ENCODE data around the gene PCGF5. TPM values are rescaled to one million over a fixed set of nuclear protein-coding genes. Genes with fewer than 3 reads are reported as not detected.

Gene PCGF5
- total RNA-seq, 1 donor from 2014 or later, result 135 TPM

DNA sequence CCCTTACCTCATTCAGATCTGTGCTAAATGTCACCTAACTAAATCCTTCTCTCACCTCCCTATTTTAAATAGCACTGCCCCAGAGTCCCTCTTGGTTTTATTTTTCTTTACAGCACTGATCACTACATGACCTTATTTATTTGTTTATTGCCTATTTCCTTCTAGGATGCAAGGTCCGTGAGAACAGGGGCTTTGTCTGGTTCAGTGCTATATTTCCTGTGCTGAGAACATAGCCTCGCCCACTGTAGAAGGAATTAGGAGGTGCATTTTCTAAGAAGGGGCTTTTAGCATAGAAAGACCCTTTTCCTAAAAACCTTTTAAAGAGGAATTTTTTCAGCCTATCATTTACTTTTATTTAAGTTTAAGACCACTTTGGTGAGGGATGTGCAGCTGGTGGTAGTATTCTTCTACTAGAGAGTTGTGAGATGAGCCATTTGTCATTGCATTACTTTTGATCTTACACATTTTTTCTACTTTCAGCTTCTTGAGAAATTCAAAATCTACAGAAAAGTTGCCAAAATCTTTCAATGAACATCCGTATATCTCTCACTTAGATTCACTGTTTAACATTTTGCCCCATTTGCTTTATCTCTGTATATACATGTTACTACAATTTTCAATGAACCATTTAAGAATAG lies 13.5 kb upstream of the PCGF5 start:
- intact Hi-C loops (cut with DNase I), result no loop called here
- no peak for DNase-seq (ENCODE audit: low spot score)

DNA sequence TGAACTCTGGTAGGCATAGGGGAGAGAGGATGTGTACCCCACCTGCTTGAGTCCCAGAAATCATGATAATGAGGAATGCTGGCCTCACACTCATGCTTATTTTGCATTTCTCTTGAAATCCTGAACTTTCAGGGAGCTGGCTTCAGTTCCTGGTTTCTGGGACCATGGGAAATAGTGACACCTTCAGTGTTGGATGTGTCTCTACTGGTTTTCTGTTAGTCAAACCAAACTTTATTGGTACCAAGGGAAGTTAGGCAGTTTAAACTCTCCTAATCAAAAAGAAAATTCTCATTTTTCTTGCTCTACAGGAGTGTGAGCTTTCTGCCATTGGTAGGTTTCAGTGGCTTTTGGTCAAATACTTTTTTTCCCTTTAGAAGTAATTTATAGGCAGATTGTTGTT lies 11.8 kb upstream of the PCGF5 start:
- no peak for DNase-seq (ENCODE audit: low spot score)
- intact Hi-C loops (cut with DNase I), result no loop called here

DNA sequence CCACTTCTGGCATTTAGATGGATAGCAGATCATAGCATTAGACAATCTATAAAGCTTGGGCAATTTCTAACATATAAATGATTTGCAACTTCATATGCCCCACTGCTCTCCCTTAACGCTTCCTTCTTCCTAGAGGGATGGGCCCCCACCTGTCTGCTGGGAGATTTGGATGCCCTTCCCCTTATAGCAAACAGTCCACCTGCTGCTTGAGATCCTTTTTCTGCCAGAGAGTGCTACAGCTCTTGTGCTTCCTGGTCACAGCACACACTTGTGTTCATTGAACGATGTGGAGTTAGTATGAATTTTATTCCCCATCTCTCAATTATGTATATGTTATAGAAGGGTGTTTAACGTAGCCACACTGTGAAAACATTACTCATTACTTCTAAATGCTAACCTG lies 10.4 kb upstream of the PCGF5 start:
- DNase-seq (ENCODE audit: low spot score), result no peak
- intact Hi-C loops (cut with DNase I), result no loop called here

DNA sequence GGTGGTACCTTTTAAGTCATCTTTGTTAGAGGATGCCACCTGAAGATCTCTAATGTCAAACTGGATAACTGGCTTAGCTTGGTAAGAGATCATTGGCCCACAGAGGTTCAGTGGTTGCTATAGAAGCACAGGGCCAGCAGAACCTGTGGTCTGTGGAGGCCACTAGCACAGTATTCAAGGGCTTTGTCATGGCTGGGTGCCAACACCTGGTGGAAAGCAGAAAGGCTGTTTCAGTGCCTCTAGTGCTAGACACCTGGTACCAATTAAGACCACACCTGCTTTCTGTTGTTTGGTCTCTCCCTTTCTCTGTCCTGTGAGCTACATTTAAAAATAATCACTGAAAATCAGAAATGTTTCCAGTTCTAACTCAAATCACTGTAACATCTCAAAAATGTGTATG lies 10.0 kb upstream of the PCGF5 start:
- intact Hi-C loops (cut with DNase I), result no loop called here
- no peak for DNase-seq (ENCODE audit: low spot score)

DNA sequence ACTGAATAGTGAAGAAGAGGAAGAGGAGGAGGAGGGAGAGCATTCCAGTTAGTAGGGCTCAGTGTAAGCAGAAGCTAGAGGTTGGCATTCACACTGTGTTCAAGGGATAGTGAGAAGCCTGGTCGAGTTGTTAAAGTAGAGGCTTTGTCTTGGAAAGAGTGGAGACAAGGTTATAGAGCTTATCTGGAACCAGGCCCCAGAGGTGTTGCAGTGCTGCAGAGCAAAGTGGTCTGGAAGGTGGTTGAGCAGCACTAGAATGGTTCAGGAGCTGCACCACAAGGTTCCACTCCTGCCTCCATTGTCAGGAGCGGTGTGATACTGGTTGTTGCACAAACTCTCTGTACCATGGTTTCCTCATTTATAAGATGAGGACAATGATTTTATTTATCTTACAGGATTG lies 8.8 kb upstream of the PCGF5 start:
- intact Hi-C loops (cut with DNase I), result no loop called here
- no peak for DNase-seq (ENCODE audit: low spot score)

DNA sequence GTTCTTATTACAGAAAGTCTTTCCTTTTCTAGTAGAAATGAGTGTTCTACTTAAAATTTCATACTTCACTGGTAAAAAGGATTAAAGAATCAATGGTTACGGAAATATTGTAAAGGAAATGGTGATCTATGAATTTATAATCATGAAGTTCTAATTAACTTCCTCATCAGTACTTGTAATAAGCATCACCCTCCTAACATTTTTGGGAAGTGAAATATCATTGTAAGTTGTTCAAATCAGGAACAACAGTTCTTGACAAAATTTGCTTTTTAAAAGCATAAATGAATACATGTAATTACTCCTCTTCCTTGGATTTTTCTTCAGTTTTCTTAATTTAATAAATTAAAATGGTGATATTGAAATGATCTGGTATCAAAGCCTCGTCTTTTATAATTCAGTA lies 5.6 kb upstream of the PCGF5 start:
- no peak for DNase-seq (ENCODE audit: low spot score)
- intact Hi-C loops (cut with DNase I), result no loop called here

DNA sequence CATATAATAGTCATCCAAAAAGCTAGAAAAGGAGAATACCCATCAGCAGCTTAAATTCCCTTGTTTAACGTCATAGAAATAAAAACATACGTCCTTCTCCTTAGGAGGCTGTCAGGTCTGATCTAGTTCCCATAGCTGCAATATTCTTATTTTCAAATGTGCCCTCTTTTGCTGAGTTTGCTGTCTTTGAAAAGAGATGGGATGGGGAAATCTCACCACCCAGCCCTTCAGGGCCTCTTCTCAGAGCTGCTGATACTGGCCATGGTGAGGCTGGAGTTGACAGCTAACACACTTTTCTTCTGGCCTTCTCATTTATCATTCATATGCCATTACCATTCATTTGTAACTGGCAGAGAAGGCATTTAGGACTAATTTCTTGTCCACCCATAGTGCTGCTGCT lies 5.1 kb upstream of the PCGF5 start:
- no peak for DNase-seq (ENCODE audit: low spot score)
- intact Hi-C loops (cut with DNase I), result no loop called here

DNA sequence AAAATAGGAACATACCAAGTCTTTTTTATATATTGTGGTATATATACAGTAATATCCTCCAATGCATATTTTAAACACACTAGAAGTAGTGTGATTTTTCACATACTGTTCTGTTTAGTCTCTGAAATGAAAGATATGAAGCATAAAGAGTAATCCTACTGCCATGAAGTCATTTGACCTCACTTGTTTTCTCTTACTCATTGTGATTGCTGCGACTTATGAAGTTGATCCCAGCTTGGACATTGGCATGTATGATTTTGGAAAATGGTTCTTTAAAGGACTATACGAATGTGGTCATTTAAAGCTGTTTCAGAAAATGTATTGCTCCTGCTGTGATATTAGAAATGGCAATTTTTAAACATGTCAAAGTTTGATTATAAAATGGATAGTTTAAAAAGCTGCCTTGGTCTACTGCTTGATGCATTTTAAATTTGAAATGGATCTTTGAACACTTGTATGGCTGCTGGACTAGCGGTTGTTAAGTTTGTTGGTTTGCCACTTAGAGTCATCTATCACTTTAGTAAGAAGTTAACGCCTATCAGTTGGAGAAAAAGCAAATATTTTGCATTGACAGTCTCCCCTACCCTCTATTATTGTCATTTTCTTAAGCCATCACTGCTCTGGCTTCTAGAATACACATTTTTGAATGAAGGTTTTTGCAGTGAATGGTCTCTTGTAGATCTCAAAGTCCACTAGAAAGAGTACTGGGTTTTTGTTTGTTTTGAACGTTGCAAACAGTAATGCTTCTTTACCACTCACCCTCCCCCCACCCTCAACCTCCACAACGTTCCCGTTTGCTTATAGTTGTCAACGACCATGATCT lies 881 bp upstream of the PCGF5 start:
- no peak for DNase-seq (ENCODE audit: low spot score)
- intact Hi-C loops (cut with DNase I), result loop anchor here (2.0 kb wide), 1 partner anchor 57 kb away; no protein-coding TSS in a partner anchor

DNA sequence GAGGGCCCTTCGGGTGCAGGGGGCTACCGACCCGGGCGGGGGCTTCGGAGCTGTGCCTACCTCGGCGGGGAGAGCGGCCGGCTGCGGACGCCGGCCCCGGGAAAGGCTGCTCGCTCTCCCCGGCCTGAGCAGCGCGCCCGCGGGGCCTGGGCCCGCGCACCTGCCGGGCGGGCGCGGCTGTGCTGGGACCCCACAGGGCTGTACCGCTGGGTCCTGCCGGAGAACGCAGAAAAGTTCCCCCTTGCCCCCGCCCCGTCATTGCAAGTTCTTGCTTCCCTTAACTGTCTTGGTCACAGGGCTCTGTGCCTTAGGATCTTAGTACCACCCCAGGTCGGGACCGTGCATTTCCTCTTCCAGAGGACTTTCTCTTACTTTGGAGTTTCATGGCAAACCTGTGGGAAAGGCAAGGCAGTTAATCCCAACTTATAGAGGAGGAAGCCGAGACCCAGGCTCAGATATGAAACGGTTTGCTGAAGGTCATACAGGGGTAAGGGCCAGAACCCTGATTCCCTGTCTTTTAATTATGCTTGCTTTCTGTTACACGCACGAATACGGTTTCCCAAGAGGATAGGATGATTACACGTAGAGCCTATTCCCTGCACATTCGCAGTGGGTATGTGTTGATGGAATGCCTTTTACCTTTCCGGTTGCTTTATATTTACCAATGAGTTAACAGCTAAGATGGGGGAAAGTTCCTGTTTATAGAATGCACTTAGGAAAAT lies 652 bp downstream of the PCGF5 start:
- DNase-seq (ENCODE audit: low spot score), result no peak
- intact Hi-C loops (cut with DNase I), result loop anchor here (2.0 kb wide), 1 partner anchor 58 kb away; no protein-coding TSS in a partner anchor

DNA sequence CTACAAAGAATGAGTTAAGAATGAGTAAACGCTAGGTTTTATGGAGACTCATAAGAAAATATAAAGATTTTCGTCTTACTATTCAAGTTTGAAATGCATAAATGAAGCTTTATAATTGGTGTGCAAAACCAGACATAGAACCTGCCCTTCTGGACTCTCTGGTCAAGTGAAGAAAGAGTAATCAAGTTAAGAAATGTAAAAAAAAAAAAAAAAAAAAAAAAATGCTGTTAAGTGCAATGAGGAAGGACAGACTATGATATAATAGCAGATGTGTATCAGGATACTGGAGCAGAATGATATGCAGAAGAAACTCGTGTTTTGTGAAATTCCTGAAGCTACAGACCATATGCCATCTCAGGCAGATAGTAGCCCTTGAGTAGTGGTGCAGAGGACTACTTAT lies 5.6 kb downstream of the PCGF5 start:
- intact Hi-C loops (cut with DNase I), result no loop called here
- no peak for DNase-seq (ENCODE audit: low spot score)

DNA sequence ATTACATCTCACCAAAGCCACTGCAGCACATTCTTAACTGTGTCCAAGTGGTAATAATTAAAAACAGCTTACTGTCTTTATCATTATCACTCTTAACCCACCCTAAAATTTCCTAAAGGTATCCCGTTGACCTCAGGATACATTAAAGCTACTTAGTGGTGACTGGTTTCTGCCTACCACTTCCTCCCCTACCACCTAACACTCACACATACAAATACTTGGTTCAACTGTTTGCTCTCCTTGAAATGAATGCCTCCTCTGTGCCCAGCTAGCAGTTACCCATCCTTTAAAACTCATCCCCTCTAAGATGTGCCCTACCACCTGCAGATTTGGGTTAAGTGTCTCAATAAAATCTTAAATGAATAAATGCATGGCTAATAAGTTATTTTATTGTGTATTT lies 7.1 kb downstream of the PCGF5 start:
- intact Hi-C loops (cut with DNase I), result no loop called here
- no peak for DNase-seq (ENCODE audit: low spot score)

DNA sequence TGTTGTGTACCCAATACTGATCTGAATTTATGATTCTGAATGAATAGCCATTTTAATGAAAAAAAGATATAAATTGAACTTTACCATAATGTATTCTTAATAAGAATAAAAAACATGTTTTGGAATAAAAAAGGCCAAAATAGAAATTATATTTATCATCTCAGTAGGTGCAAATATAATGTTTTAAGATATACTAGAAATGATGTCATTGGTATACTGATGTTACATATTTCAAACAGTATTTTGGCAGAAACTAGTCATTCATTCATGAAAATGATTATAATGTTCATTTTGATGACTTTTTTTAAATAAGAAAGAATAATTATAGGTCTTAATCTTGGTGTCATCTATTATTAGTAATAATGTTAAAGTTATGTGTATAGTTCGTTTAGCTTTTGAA lies 9.2 kb downstream of the PCGF5 start:
- no peak for DNase-seq (ENCODE audit: low spot score)
- intact Hi-C loops (cut with DNase I), result no loop called here

DNA sequence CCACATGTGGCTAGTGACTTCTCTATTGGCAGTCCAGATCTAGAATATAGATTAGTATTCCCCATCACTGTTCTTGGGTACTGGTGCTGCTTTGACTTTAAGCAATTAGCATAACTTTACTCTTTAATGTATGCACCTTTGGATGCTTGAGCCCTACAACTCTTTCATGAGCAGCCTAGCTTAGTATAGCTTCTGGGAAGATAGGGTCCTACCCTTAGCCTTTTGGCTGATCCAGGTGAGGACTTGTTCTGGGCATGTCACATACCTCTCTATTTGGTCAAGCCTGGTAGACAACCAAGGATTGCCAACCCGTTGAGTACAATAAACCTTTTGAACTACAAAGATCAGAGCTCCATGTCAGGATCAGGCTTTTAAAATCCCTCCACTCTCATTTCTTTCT lies 17.7 kb downstream of the PCGF5 start:
- intact Hi-C loops (cut with DNase I), result no loop called here
- DNase-seq (ENCODE audit: low spot score), result no peak

DNA sequence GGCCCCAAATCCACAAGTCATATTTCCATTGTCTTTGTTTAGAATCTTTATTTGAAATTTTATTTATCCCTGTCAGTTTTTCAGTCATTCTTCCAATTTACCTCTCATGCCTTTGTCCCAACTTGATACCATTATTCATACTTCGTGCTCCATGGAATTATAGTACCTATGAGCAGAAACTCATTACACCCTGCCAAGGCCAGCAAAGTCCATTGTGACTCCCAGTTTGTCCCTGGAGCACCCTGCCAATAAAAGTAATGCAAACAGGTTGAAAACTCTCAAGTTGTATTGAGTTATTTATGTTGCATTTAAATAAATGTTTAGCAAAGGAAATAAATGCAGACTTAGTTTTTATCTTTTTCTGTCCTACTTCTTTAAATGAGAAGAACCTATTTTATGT lies 19.3 kb downstream of the PCGF5 start:
- intact Hi-C loops (cut with DNase I), result no loop called here
- no peak for DNase-seq (ENCODE audit: low spot score)

DNA sequence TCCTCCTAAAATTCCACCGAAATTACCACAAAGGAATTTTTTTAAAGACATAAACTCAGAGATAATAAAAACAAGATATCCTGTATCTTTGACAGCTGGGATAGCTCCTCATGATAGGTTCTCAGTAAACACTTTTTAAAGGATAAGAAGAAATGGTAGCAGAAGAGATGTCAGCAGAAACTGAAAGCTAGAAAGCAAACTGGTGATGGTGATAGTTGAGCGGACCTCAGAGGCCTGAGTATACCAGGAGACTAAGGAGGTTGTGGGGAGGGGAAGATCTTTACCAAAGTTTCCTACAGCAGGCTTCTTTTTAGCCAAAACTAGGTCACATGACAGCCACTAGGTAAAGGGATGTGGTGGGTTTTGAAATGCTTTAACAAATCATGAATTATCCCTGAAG lies 22.5 kb downstream of the PCGF5 start:
- intact Hi-C loops (cut with DNase I), result no loop called here
- no peak for DNase-seq (ENCODE audit: low spot score)

DNA sequence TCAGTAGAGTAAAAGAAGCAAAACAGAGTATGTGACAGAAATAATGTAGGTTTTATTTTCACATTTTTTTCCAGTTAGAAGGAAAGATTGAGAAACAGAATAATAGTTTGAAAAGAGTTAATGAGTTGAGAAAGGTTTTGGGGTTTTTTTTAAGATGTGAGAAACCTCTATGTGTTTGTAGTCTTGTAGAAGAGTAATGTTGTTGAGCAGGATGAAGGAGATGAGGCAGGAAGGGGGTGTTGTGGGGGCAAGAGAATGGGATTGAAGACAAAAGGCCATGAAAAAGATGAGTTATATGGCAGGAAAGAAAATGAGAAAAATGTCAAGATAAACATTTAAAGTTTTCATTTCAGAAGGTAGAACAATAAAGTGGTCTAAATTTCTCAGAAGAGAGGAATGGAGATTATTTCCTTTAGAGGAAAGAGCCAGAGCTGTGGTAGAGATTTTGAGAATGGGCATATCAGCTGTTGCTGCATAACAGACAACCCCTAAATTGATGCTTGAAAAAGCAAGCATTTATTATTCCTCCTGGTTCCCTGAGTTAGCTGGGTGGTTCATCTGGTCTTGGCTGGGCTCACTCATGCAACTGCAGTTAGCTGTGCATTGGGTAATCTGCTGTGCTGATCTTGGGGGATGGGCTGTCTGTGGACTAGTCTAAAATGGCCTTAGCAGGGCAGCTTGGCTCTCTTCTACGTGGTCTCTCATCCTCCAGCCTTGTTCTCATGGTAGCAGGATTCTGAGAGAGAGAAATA lies 27.1 kb downstream of the PCGF5 start:
- no peak for DNase-seq (ENCODE audit: low spot score)
- intact Hi-C loops (cut with DNase I), result loop anchor here (5.0 kb wide), 2 partner anchors 205 to 225 kb away; no protein-coding TSS in a partner anchor

DNA sequence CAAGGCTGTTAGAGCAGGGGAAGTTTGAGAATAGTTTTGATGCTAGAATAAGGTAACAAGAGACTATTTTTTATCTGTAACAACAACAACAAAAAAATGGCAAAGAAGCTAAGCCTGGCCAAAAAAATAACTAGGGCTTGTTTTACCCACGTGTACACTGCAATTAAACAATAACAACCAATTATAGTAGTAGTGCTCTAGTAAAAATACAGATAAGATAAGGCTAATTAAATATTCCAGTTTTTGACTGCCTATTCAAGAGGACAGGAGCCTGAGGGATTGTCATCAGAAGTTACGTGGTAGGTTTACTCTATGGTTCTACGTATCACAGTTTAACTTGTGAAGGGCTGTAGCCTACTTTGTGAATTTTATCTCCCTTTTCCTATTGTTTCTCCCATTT lies 29.2 kb downstream of the PCGF5 start:
- no peak for DNase-seq (ENCODE audit: low spot score)
- intact Hi-C loops (cut with DNase I), result loop anchor here (2.0 to 5.0 kb wide), 6 partner anchors 87 to 327 kb away; partner anchors contain the start of gene ANKRD1

DNA sequence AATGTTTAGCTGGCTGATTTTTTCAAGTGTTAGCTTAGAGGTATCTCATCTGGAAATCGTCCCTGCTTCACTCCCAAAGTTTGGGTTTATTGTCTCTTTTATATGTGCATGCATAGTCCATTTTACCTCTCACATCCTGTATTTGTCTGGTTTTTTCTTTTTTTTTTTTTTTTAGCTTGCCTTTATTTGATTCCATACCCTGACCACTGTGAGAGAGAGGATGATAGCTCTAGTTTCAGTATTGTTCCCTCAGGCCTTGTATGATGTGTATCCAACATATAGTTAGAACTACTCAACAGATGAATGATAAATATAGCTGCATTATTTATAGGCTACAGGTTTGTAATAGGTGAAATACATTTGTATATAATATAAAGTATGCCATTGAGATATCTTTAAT lies 29.9 kb downstream of the PCGF5 start:
- intact Hi-C loops (cut with DNase I), result loop anchor here (2.0 to 5.0 kb wide), 4 partner anchors 88 to 328 kb away; partner anchors contain the start of gene ANKRD1
- DNase-seq (ENCODE audit: low spot score), result no peak

DNA sequence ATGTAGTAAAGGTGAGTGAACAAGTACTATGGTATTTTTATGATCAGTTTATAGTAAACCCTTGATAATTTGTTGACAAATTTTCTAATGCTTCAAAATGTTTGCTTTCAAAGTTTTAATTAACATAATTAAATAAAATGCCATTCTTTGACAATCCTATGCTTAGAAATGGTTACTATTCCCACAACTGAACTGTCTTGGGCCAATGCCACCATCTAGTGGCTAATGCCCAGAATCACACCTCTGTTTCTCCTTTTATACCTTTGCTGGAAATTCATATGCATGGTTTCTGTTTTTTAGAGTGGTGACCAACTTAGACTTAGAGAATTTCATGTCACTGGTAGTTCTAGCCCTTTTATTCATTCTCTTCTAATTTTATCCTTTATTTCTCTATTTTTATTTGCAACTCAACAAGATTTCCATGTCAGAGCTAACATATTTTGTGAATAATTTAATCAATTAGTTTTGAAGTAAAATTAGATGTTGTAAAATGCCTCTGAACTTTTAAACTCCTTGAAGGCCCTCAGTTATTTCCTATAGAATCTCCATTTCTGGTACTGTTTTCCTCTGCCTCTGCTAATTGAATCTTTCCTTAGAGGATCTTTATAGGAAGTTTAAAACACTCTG lies 31.1 kb downstream of the PCGF5 start:
- intact Hi-C loops (cut with DNase I), result loop anchor here (2.0 to 5.0 kb wide), 4 partner anchors 89 to 329 kb away; partner anchors contain the start of gene ANKRD1
- DNase-seq (ENCODE audit: low spot score), result no peak
